GM19238 (cell line): ENCODE results near the gene GDI1.
A peak's percentile ranks its signal among the peaks of the same experiment; 100 is the strongest.

ENCODE experiments used
- DNase-seq: peaks from one replicate; pipeline ENCODE4 v3.0.0; 2011; ENCODE audit warnings: low spot score; ENCODE audit not compliant: insufficient read length

Gene GDI1

DNA sequence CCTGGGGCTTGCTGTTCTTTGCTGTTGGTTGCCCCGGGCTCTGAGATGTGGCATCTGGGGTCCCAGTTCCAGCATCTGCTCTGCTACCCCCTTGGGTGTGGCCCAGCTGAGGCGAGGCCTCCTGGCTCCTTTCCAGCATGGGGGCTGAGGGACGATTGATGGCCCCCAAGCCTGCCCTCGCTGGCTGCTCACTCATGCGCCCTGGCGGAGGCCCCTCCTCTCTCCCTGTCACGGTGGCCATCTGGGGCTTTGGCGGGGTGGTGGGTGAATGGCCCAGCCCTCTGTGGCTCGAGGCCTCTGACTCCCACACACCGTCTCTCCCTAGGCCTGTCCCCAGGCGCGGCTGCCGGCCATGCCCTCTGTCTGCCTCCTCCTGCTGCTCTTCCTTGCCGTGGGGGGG is 22.9 kb downstream of the GDI1 start:
- DNase-seq = no peak

DNA sequence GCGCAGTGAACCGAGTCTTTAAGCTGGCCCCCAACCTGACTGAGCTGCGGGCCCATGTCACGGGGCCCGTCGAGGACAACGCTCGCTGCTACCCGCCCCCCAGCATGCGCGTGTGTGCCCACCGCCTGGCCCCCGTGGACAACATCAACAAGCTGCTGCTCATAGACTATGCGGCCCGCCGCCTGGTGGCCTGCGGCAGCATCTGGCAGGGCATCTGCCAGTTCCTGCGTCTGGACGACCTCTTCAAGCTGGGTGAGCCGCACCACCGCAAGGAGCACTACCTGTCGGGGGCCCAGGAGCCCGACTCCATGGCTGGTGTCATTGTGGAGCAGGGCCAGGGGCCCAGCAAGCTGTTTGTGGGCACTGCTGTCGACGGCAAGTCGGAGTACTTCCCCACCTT is 23.4 kb downstream of the GDI1 start:
- no peak for DNase-seq

DNA sequence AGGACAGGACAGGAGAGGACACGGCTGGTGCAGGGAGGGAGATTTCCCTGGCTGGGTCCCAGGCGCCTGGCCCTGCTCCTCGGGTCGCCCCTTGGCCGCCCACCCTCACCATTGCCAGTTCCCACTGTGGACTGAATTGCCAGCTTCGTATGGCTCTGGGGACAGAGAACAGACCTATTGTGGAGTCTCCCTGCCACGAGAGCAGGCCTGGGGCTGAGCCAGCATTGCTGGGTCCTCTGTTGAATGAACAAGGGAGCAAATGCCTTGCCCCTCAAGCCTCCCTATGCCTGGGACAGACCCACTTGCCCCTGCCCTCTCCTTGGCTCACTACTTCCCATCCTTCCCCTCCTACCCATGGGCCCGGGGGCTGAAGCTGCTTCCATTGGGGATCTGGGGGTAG is 25.4 kb downstream of the GDI1 start:
- no peak for DNase-seq

DNA sequence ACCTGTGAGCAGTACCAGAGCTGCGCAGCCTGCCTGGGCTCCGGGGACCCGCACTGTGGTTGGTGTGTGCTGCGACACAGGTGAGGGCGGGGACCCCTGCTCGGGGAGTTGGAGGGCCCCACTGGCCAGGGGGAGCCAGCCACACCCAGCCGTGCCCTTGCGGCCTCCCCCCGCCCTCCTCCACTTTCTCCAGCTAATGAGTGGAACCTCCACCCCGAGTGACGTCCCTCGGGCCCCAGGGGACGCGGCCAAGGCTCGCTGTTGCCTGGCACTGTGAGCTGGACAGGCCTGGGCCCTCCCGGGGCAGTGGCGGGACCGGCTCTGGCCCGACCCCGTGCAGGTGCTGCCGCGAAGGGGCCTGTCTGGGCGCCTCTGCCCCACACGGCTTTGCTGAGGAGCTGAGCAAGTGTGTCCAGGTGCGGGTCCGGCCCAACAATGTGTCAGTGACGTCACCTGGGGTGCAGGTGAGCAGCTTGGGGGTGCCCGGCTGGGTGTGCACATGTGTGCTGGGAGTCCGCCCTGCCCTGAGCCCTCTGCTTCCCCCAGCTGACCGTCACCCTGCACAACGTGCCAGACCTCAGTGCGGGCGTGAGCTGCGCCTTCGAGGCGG is 26.8 kb downstream of the GDI1 start:
- DNase-seq = no peak

DNA sequence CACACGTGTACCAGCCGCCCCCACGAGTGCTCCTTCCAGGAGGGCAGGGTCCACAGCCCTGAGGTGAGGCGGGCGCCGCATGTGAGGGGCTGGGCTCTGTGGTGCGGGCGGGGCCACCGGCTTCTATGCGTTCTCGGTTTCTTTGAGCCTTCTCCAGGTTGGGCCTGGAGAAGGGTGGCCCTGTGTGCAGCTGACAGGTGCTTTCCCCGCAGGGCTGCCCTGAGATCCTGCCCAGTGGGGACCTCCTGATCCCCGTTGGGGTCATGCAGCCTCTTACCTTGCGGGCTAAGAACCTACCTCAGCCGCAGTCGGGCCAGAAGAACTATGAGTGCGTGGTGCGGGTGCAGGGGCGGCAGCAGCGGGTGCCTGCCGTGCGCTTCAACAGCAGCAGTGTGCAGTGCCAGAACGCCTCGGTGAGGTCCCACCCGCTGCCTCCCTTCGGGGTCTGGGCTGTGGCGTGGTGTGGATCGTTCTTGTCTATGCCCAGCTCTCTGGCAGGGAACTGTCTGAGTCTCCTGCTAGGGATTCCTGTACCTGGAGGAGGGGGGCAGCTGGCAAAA is 27.9 kb downstream of the GDI1 start:
- no peak for DNase-seq

DNA sequence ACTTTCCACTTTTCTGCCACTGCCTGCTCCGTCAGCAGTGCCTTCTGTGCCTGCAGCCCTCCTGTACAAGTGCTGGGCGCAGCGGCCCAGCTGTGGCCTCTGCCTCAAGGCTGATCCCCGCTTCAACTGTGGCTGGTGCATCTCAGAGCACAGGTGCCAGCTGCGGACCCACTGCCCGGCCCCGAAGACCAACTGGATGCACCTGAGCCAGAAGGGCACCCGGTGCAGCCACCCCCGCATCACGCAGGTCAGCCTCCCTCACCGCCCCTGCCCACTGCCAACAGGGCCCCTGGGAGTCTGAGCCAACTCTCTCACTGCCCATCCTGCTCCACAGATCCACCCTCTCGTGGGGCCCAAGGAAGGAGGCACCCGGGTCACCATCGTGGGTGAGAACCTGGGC is 28.6 kb downstream of the GDI1 start:
- DNase-seq = no peak

DNA sequence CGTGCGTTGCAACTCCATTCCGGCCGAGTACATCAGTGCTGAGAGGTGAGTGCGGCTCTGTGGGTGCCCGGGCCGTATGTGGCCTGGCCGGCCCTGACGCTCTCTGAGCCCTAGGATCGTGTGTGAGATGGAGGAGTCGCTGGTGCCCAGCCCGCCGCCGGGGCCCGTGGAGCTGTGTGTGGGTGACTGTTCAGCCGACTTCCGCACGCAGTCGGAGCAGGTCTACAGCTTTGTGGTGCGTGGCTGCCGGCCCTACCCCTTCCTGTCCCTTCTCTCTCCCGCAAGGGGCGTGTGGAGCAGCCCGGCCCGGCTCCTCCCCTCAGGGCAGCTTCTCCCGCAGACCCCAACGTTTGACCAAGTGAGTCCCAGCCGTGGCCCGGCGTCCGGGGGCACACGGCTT is 29.1 kb downstream of the GDI1 start:
- no peak for DNase-seq

DNA sequence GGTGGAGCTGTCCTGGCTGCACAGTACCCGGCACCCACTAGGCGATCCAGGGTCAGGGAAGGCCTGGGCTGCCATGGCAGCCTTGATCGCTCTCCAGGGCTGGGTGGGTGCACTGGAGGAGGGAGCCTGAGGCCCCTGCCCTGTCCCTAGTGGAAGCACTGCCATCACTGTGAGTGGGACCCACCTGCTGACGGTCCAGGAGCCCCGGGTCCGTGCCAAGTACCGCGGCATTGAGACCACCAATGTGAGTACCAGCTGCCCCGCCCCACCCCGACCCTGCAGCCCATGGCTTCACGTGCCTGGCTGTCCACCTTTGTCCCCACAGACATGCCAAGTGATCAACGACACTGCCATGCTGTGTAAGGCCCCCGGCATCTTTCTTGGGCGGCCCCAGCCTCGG is 30.0 kb downstream of the GDI1 start:
- no peak for DNase-seq

DNA sequence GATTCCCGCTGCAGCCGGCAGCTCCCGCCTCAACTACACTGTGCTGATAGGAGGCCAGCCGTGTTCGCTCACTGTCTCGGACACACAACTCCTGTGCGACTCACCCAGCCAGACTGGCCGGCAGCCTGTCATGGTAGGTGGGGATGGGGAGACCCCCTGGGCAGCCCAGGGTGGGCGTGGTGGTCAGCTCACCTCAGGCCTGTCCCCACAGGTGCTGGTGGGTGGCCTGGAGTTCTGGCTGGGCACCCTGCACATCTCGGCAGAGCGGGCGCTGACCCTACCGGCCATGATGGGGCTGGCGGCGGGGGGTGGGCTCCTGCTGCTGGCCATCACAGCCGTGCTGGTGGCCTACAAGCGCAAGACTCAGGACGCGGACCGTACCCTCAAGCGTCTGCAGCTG is 30.6 kb downstream of the GDI1 start:
- DNase-seq = no peak

DNA sequence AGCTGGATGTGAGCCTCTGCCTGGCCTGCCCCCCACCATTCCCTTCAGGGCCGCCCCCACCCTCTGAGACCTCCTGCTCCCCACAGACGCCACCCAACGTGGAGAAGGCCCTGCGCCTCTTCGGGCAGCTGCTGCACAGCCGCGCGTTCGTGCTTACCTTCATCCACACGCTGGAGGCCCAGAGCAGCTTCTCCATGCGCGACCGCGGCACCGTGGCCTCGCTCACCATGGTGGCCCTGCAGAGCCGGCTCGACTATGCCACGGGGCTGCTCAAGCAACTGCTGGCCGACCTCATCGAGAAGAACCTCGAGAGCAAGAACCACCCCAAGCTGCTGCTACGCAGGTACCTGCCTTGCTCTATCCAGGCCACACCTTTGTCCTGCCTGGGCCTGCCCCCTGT is 31.3 kb downstream of the GDI1 start:
- no peak for DNase-seq

DNA sequence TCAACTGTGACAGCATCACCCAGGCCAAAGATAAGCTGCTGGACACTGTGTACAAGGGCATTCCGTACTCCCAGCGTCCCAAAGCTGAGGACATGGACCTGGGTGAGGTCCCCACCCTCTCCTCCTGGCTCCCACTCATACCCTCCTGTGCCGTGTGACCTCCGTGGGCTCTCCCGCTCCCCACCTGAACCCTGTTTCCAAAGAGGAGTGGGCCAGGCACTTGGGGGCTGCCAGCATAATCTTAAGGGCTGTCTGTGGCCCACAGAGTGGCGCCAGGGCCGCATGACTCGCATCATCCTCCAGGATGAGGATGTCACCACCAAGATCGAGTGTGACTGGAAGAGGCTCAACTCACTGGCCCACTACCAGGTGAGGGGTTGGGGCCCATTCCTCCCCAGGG is 32.2 kb downstream of the GDI1 start:
- no peak for DNase-seq

DNA sequence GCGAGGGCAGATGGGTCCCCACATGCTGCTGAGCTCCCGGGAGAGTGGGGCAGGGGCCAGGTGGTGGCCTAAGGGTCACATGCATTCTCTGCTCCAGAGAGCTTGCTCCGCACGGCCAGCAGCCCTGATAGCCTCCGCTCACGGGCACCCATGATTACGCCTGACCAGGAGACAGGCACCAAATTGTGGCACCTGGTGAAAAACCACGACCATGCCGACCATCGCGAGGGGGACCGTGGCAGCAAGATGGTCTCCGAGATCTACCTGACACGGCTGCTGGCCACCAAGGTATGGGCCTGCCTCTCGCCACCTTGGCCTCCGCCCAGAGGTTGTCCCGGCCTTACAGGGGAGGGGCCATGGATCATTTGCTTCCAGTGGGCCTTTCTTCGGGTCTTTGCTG is 32.9 kb downstream of the GDI1 start:
- no peak for DNase-seq

DNA sequence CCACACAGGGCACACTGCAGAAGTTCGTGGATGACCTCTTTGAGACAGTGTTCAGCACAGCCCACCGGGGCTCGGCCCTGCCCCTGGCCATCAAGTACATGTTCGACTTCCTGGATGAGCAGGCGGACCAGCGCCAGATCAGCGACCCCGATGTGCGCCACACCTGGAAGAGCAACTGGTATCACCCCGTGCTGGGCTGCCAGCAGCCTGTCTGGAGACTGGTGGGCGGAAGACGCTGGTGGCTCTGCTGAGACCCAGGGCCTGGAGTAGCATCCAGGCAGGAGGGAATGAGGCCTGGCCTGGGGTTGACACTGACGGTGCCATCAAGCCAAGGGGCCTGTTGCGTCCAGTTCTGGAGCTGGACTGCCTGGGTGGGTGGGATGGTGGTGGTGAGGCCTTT is 33.5 kb downstream of the GDI1 start:
- DNase-seq = no peak

DNA sequence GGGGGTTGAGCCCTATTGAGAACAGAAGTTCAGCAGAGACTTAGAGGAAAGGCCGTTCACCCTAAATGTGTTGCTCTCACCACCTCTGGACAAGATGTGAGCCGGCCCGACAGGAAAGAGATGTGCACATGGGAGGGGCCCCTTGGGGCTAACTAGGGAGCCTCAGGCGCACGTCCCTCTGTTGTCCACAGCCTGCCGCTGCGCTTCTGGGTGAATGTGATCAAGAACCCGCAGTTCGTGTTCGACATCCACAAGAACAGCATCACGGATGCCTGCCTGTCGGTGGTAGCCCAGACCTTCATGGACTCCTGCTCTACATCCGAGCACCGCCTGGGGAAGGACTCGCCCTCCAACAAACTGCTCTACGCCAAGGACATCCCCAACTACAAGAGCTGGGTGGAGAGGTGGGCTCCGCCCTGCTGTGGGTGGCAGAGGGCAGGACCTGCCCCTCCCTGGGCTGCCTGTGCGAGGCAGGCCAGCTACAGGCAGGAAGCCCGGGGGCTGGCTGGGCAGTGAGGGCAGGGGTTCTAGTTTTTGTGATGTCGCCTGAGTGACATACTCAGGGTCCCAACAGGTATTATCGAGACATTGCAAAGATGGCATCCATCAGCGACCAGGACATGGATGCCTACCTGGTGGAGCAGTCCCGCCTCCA is 34.1 kb downstream of the GDI1 start:
- no peak for DNase-seq

DNA sequence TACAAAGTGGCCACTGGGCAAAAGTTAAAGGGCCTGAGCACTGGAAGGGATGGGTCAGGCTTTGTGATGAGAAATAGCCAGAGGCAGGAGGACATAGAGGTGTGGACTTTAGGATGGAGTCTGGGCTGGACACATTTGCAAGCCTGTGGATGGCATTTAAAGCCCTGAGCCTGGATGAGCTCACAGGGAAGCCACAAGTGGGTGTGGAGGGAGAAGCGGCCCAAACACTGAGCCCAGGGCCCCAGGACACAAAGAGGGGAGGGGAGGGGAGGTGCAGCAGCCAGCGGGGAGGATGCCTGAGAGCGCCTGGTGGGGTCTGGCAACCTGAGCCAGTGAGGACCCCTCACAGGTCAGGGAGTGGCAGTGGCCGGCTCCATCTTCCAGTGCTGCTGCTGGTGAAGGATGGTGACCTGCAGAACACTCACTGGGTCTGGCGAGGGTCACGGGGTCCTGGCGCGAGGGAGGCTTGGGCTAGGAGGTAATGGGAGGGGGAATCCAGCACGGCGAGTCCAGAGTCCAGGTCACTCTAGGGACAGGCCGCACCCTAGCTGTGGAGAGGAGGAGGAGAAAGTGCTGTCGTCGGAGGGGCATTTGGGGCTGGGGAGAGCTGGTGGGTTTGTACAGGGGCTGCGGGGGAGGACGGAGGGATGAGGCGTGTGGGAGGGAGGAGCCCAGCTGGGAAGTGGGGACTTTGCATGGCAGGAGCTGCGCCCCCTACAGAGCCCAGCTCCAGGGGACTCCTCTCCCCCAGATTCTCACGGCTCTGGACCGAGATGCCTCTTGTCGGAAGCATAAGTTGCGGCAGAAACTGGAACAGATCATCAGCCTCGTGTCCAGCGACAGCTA is 35.1 kb downstream of the GDI1 start:
- DNase-seq = no peak

DNA sequence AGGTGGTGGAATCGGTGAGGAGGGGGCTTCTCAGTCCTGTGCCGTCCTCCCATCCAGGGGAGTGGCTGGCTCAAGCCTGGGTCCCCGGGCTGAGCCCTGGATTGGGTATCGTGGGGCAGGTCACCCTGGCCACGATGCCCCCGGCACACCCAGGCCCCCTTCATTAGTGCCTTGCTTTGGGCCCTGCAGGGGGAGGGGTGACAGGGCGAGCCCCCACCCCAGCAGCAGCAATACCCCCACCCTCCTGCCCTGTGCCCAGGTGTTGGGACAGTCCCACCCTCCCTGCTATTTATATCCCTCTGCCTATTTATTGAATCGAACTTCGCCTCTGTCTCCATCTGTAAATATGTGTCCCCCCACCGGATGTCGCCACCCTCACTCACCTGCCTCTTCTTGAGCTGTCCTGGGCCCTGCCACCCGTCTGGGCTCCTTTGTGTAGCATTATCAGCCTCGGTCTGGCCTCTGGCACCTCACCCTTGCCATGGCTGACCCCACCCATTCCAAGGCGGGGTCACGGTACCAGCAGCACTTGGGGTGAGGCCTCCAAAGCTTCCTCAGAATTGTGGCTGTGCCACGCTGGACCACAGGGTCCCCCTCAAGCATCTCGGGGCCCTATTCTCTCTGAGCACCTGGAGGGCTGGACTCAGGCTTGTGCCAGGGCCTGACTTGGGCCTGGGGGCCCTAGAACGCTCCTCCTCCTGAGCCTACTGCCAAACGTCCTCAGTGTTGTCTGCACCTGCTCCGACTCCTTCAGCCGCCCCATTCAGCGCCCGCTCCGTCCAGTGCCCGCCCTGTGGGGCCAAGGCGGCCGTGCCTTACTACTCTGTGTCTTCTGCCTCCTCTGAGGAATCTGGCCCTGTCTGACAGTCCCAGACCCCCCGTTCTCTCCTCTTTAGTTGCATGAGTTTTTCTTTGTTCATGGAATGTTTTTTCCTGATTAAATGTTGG is 36.0 kb downstream of the GDI1 start:
- no peak for DNase-seq

DNA sequence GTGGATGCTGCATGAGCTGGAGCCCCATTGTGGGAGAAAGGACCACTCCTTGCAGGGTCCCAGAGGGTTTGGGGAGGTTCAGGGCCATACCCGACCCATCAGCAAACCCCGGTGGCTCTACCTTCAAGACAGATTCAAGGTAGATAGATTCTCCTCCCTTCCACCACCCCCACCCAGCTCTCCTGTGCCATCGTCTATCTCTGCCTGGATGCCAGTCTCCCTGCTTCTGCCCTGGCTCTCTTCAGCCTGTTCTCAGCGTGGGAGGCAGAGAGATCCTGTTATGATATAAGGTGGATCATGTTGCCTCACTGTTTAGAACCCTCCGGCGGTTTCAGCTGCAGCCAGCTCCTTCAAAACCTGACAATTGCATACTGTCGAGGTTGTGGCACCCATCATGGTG is 36.7 kb downstream of the GDI1 start:
- no peak for DNase-seq

DNA sequence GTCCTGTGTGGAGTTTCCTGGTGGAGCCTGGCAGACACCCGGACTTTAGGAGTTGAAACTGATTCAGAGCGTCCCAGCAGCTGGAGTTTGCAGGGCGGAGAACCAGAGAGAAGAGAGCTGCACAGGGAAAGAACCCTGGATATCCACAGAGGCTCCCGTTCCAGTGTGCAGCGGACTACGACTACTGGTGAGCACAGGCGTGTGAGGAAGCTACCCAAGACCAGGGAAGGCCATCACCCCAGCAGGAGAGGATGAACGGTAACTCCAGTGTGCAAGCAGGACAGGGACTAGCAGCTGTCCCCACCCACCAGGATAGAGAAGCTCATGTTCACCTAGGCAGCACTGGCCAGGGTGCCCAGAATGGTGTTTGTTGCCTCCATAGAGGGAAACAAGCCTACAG is 39.9 kb downstream of the GDI1 start:
- DNase-seq = no peak

DNA sequence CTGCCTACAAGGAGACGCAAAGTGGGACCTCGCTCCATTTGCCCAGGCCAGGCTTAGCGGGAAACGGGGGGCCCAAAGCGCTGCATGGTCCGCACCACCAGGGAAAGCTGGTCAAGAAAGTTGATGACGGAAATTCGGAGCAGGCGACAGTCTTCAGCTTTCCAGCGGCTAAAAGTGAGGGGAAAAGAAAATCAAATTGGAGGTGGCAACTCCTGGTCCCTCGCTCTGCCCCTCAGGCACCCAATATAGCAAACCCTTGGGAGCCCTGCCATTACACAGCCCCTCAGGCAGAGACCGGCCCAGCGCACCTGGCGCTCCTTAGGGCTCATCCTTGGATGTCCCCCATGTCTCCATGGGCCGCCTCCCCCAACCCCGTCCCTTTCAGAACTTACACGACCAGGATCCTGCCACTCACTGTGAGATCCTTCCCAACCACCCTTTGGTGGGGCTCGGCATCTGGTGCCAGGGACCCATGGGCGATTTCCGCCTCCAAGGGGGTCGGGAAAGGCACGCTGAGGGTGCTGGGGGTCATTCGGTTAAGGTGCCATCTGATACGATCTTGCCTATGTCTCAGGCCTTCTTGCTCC is 41.0 kb downstream of the GDI1 start:
- no peak for DNase-seq

DNA sequence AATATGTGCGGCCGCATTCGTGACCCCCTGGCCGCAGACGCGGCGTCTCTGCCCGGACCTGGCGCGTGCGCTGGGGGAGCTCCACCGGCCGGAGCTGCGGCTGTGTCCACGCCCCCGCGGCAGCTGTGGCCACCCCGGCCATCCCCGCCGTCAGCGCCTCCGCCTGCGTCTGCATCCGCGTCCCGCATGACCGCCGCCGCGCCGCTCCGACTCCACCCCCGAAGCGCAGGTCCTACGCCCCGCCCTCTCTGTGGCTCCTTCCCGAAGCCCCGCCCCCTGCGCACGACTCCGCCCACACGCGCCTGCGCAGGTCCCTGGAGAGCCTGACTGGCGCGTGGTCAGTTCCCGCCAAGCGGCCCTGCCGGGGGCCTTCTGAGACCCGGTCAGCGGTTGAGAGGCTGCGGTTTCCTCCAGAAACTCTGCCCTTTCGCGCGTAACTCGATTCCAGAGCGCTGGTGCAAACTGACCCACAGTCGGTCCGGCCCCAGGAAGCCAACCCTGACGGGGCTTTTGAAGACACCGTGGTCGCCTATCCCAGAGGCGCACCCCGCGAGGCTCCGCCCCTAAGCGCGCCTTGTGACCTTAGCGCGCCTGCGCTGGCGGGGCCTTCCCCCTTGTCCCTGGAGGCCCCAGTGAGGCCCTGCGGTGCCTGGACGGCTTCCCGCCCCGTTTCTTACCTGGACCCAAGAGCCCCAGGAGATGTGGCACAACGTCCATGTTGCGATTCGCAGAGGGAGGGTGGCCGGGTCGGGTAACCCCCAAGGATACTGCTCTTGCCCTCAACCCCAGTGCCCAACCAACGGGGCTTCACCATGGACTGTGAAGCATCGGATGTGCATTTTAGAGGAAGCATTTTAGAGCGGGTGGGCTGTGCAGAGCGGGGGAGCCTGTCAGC is 42.0 kb downstream of the GDI1 start, which contains the start of gene LAGE3:
Gene LAGE3 (minus strand): TSS at position 554 of the 895 bp plus-strand sequence. CDS start 366 bp downstream, at position 188.
- DNase-seq = peak; percentile 92
